Gastrocnemius medialis (tissue), 4 donors: ENCODE measurements around the gene CHST1. TPM values are rescaled to one million over a fixed set of nuclear protein-coding genes. Genes with fewer than 3 reads are reported as not detected.

ENCODE experiments used
- ATAC-seq, 2 donors: fragments of 150-250 bp; one replicate each; pipeline ENCODE4 v1.9.1; 2016
- DNase-seq, 2 donors: peaks; one replicate each; pipeline ENCODE4 v3.0.0-alpha.2; 2019
- H3K27ac ChIP-seq, 4 donors: fragments of 200-600 bp; sonication (generic); 1 replicate in 1 of 4; 2 replicates in 3 of 4; pipeline ENCODE4 v1.5.1; 2016 to 2018; ENCODE audit warnings: mild to moderate bottlenecking in 2 of 4, moderate library complexity in 1 of 4
- H3K27me3 ChIP-seq, 3 donors: fragments of 200-600 bp; sonication (generic) in 2 of 3; 1 replicate in 1 of 3; 2 replicates in 2 of 3; pipeline versions ENCODE4 v1.5.1 to v1.6.0; 2016 to 2019; ENCODE audit warnings: mild to moderate bottlenecking in 1 of 3, moderate library complexity in 1 of 3
- H3K36me3 ChIP-seq, 2 donors: fragments of 200-600 bp; sonication (generic) in 1 of 2; one replicate each; pipeline ENCODE4 v1.5.1; 2017 to 2018
- H3K4me1 ChIP-seq, 2 donors: fragments of 200-600 bp; sonication (generic) in 1 of 2; one replicate each; pipeline ENCODE4 v1.5.1; 2016 to 2017; ENCODE audit warnings: mild to moderate bottlenecking in 2 of 2
- H3K4me3 ChIP-seq, 4 donors: fragments of 200-600 bp; sonication (generic) in 3 of 4; 1 replicate in 1 of 4; 2 replicates in 3 of 4; pipeline ENCODE4 v1.5.1; 2016 to 2019; ENCODE audit warnings: mild to moderate bottlenecking in 2 of 4
- H3K9me3 ChIP-seq, 3 donors: fragments of 200-600 bp; sonication (generic) in 2 of 3; 1 replicate in 1 of 3; 2 replicates in 2 of 3; pipeline ENCODE4 v1.5.1; 2016 to 2019
- POLR2A ChIP-seq, 2 donors: fragments of 450-650 bp; IDR thresholded peaks; one replicate each; pipeline ENCODE4 v1.6.1; 2017; ENCODE audit warnings: antibody characterized with exemption in 2 of 2, mild to moderate bottlenecking in 2 of 2, moderate library complexity in 2 of 2
- in situ Hi-C, 4 donors: fragments of 200-750 bp; cut with MboI; loops; one replicate each; pipeline versions ENCODE4 v1.15.0 to v1.8.0; 2017; ENCODE audit warnings: low sequenced_read_pairs in 4 of 4
- intact Hi-C: fragments of 100-400 bp; cut with DNase I; formaldehyde crosslinking; loops from one replicate; pipeline ENCODE4 v1.15.1; 2023; ENCODE audit warnings: low total_unique reads
- total RNA-seq, 4 donors: library from RNA; depleted of rRNA; stranded (reverse); fragments of >200 nt; gene quantifications; one replicate each; pipeline versions ENCODE4 v1.1.0 to v1.2.3, GENCODE V29; 2016
- TF ChIP-seq, protein P1 (sequence below), 5 experiments: fragments of 450-650 bp in 3 of 5; fragments of 200-600 bp in 2 of 5; sonication (generic) in 2 of 5; IDR thresholded peaks in 4 of 5; conservative IDR thresholded peaks in 1 of 5; 1 replicate in 4 of 5; 2 replicates in 1 of 5; pipeline ENCODE4 v1.5.1; 2016 to 2019; ENCODE audit warnings: antibody characterized with exemption in 5 of 5, mild to moderate bottlenecking in 3 of 5, moderate library complexity in 3 of 5

Gene CHST1, protein sequence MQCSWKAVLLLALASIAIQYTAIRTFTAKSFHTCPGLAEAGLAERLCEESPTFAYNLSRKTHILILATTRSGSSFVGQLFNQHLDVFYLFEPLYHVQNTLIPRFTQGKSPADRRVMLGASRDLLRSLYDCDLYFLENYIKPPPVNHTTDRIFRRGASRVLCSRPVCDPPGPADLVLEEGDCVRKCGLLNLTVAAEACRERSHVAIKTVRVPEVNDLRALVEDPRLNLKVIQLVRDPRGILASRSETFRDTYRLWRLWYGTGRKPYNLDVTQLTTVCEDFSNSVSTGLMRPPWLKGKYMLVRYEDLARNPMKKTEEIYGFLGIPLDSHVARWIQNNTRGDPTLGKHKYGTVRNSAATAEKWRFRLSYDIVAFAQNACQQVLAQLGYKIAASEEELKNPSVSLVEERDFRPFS
- total RNA-seq: 1 to 10 TPM; 4.5 to 5.6 (median 5.0) TPM

DNA sequence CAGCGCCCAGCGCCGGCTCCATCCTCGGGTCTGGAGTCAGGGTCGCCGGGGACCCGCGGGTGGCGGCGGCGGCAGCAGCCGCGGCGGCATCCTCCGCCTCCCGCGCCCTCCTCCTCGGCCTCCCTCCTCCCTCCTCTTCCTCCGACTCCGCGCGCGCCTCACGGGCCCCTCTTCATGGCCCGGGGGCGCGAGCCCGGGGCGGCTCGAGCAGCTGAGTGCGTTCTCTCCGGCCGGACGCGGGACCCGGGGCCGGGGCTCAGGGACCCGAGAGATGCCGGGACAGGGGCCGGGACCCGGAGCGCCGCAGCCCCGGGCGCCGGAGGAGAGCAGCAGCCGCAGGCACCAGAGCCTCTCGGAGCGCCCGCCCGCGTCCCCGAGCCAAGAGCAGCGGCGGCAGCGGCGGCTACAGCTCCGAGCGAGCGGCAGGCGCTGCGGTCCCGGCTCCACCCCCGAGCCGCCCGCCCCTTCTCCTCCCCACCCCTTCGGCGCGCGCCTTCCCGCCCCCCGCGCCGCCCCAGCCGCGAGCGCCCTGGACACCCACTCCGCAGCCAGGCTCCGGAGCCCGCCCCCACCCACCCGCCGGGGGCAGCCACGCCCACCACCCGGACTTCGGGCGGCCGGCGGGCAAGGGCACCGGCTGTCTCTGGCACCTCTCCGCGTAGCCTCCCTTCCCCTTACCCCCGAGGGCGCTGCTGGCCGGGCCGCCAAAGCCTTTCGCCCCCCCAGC, at the start of gene CHST1:
CHST1 (minus strand) TSS at position 417 of the 727 bp plus-strand sequence. CDS start 14,699 bp downstream, outside the sequence.
- in situ Hi-C loops: loop anchor here in 3 of 4 donors (25.0 kb wide), 2 partner anchors 97 to 303 kb away; no protein-coding TSS in a partner anchor
- H3K4me1 ChIP-seq: peaks cover 9 to 11% of the 10 kb centered on the region in 2 donors
- H3K36me3 ChIP-seq: no peaks in the 10 kb centered on the region
- DNase-seq (peak; percentile 16 to 43), ATAC-seq (peak; percentile 54 to 55)
- peak within 1 kb of the TSS; percentile 61 to 87 (median 72) for H3K4me3 ChIP-seq
- H3K27ac ChIP-seq: peak within 1 kb of the TSS; percentile 48 to 67 (median 61)
- TF ChIP-seq POLR2A (IDR thresholded peaks at IDR 0.05): peak; percentile 54 to 64
- TF ChIP-seq, protein P1, sequence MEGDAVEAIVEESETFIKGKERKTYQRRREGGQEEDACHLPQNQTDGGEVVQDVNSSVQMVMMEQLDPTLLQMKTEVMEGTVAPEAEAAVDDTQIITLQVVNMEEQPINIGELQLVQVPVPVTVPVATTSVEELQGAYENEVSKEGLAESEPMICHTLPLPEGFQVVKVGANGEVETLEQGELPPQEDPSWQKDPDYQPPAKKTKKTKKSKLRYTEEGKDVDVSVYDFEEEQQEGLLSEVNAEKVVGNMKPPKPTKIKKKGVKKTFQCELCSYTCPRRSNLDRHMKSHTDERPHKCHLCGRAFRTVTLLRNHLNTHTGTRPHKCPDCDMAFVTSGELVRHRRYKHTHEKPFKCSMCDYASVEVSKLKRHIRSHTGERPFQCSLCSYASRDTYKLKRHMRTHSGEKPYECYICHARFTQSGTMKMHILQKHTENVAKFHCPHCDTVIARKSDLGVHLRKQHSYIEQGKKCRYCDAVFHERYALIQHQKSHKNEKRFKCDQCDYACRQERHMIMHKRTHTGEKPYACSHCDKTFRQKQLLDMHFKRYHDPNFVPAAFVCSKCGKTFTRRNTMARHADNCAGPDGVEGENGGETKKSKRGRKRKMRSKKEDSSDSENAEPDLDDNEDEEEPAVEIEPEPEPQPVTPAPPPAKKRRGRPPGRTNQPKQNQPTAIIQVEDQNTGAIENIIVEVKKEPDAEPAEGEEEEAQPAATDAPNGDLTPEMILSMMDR (IDR thresholded peaks at IDR 0.05 in 4 of 5, conservative IDR thresholded peaks at IDR 0.05 in 1 of 5): no peak
- intact Hi-C loops: loop anchor here (5.0 kb wide), 2 partner anchors 77 to 182 kb away; partner anchors contain the start of gene CRY2
- H3K27me3 ChIP-seq: peaks cover 24 to 27% (median 26%) of the 10 kb centered on the region in 3 donors
- H3K9me3 ChIP-seq: no peaks in the 10 kb centered on the region

DNA sequence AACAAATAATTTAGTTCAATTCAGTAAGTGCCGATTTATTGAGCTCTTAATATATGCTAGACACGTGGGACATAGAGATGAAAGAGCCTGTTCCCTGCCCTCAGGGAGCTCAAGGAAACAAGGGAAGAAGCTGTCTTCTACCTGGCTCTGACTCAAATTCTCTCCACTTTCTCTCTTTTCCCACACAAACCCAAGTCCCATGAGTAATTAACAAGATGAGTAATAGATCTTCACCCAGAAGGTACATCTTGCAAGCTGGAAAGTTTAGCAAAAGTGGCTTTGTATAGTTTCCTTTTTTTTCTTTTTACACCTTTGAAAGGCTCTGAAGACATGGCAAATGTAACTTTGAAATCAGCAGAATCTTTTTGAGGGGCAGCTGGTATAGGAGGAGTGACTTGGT, 48.2 kb upstream of the CHST1 start:
- TF ChIP-seq, protein P1 (IDR thresholded peaks at IDR 0.05 in 4 of 5, conservative IDR thresholded peaks at IDR 0.05 in 1 of 5): no peak
- no peak for TF ChIP-seq POLR2A (IDR thresholded peaks at IDR 0.05)
- intact Hi-C loops (no loop called here), in situ Hi-C loops (no loop called here)
- DNase-seq (no peak), ATAC-seq (no peak)
- Histone ChIP-seq H3K27me3 (peaks cover 0 to under 1% (median 0%) of the 10 kb centered on the region in 3 donors), H3K27ac (no peak overlapping the region), H3K36me3 (no peaks in the 10 kb centered on the region), H3K9me3 (no peaks in the 10 kb centered on the region), H3K4me1 (peaks cover 0 to 5% of the 10 kb centered on the region in 2 donors), H3K4me3 (no peak overlapping the region)

DNA sequence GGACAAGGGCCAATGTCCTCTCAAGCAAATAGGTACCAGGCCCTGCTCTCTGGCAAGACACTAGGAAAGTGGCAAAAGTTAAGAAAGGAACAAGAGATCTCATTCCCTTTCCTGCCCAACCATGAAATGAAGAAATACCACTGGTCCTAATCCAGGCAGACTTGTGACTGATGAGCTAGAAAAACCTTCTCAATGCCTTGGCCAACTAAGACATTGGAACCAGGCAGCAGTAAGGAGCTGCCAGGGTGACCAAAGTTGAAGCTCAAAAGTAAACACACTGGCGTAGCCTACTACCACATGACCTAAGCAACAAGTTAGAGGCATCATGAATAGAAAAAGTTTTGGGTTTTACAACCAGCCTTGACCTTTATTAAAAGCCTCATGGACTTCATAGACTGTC, 45.1 kb upstream of the CHST1 start:
- intact Hi-C loops (no loop called here), in situ Hi-C loops (no loop called here)
- peak; percentile 80 to 88 for ATAC-seq
- H3K27ac ChIP-seq: peak overlapping the region in 3 of 4 donors; percentile 6 to 24 (median 24)
- peaks cover 0 to 4% (median 3%) of the 10 kb centered on the region in 3 donors for H3K27me3 ChIP-seq
- H3K4me1 ChIP-seq: peaks cover 0 to 5% of the 10 kb centered on the region in 2 donors
- no peaks in the 10 kb centered on the region for H3K36me3 ChIP-seq
- peak in 1 of 2 donors; percentile 49 for DNase-seq
- no peak overlapping the region for H3K4me3 ChIP-seq
- H3K9me3 ChIP-seq: no peaks in the 10 kb centered on the region
- TF ChIP-seq, protein P1 (IDR thresholded peaks at IDR 0.05 in 4 of 5, conservative IDR thresholded peaks at IDR 0.05 in 1 of 5): no peak
- no peak for TF ChIP-seq POLR2A (IDR thresholded peaks at IDR 0.05)

DNA sequence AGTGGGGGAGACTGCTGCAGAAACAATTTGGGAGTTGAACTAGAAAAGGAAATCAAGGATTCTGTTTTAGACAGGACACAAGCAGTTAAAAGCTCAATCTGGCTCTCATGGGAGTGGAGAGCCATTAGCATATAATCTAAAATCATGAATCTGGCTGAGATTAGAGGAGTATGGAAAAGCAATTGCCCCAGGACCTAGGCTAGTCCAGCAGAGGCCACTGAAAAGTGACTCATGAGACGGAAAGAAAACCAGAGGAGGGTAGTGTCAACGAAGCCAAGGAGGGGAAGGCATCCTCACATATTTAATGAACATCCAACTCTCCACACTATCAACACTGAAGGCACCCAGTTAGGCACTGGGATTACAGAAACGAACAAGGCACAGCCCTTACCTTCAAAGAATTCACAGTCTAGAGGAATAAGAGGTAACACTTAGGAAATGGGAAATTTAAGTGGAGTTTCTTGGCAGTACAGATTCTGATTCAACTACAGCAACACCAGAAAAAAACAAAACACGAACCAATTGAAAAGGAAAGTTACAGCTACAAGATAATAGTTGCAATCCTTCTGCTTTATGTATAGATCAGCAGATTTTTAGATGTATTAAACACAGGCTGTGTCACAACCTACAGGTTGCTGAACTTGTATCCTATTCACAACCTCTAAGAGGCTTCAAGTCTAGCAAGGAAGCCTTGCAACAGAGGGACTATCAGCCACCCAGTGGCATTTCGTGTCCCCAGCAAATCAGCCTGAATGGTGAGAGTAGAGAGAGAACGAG, 43.7 kb upstream of the CHST1 start:
- H3K27ac ChIP-seq: no peak overlapping the region
- ATAC-seq (no peak), DNase-seq (no peak)
- intact Hi-C loops: no loop called here
- no peaks in the 10 kb centered on the region for H3K9me3 ChIP-seq
- no peaks in the 10 kb centered on the region for H3K36me3 ChIP-seq
- H3K4me3 ChIP-seq: no peak overlapping the region
- H3K4me1 ChIP-seq: peaks cover 0 to 5% of the 10 kb centered on the region in 2 donors
- in situ Hi-C loops: no loop called here
- TF ChIP-seq, protein P1 (IDR thresholded peaks at IDR 0.05 in 4 of 5, conservative IDR thresholded peaks at IDR 0.05 in 1 of 5): no peak
- peaks cover 0 to 4% (median 3%) of the 10 kb centered on the region in 3 donors for H3K27me3 ChIP-seq
